Stimulated activated naive B cell treated with anti-CD40 and anti-IgM and Interleukin-4, amounts not matched to agents 10 μg/mL and 1 μg/mL and 100 μg/mL, for 72 hours (primary cell): ENCODE results near the gene TAF11L9.
A peak's percentile ranks its signal among the peaks of the same experiment; 100 is the strongest.
"Not testable (repeated sequence)": the region's sequence is repeated elsewhere in the genome, so short reads cannot be mapped to it uniquely, and the experiment has no call there.

Experiments
- ATAC-seq, 2 donors: fragments of 150-1000 bp; cut with Tn5 transposase; replicated peaks; 2 replicates each; pipeline ENCODE4 v1.10.0; 2021; ENCODE audit warnings: moderate library complexity in 1 of 2
- DNase-seq: peaks from one replicate; pipeline ENCODE4 v3.0.0; 2021
- H3K27ac Mint-ChIP-seq: one replicate; pipeline ENCODE4 v1.8.0; 2022; ENCODE audit warnings: mild to moderate bottlenecking, mixed read lengths
- H3K27me3 Mint-ChIP-seq, 2 donors: one replicate each; pipeline ENCODE4 v1.8.0; 2022; ENCODE audit warnings: mixed read lengths in 2 of 2
- H3K36me3 Mint-ChIP-seq, 2 donors: one replicate each; pipeline ENCODE4 v1.8.0; 2022; ENCODE audit warnings: mixed read lengths in 2 of 2, mild to moderate bottlenecking in 1 of 2
- H3K4me1 Mint-ChIP-seq, 2 donors: one replicate each; pipeline ENCODE4 v1.8.0; 2022; ENCODE audit warnings: mixed read lengths in 2 of 2, mild to moderate bottlenecking in 1 of 2
- H3K4me3 Mint-ChIP-seq, 2 donors: one replicate each; pipeline ENCODE4 v1.8.0; 2022; ENCODE audit warnings: mild to moderate bottlenecking in 2 of 2, mixed read lengths in 2 of 2, moderate library complexity in 1 of 2
- H3K9me3 Mint-ChIP-seq, 2 donors: one replicate each; pipeline ENCODE4 v1.8.0; 2022; ENCODE audit warnings: mixed read lengths in 2 of 2, mild to moderate bottlenecking in 1 of 2

TAF11L9 gene

GRCh38 chr5:17594255-17594654 is at the start of gene TAF11L9:
TAF11L9 (minus strand) TSS chr5:17594394.
- H3K27ac Mint-ChIP-seq, H3K4me1 Mint-ChIP-seq, H3K4me3 Mint-ChIP-seq, H3K36me3 Mint-ChIP-seq, ATAC-seq, H3K27me3 Mint-ChIP-seq, H3K9me3 Mint-ChIP-seq: not testable (repeated sequence)
- DNase-seq, result peak; percentile 0

- no peaks in the 10 kb centered on the region for H3K36me3 Mint-ChIP-seq
- H3K4me3 Mint-ChIP-seq, result no peak within 1 kb of the TSS
- H3K9me3 Mint-ChIP-seq, result no peaks in the 10 kb centered on the region
- H3K4me1 Mint-ChIP-seq, result no peaks in the 10 kb centered on the region
- no peaks in the 10 kb centered on the region for H3K27me3 Mint-ChIP-seq
- ATAC-seq (no peak), DNase-seq (no peak)
- H3K27ac Mint-ChIP-seq, result peak within 1 kb of the TSS; percentile 47
Measured at GRCh38 chr5:17634160-17634559, 40.0 kb upstream of the TAF11L9 start, which contains the start of gene TAF11L14. TAF11L14 (plus strand) TSS chr5:17634460.

- not testable (repeated sequence) for ATAC-seq, H3K27ac Mint-ChIP-seq, H3K4me1 Mint-ChIP-seq, H3K36me3 Mint-ChIP-seq, DNase-seq, H3K4me3 Mint-ChIP-seq, H3K9me3 Mint-ChIP-seq, H3K27me3 Mint-ChIP-seq
Measured at GRCh38 chr5:17631788-17632187, 37.6 kb upstream of the TAF11L9 start, which contains the start of gene TAF11L13. TAF11L13 (plus strand) TSS chr5:17632088.

GRCh38 chr5:17625686-17626085 is 31.5 kb upstream of the TAF11L9 start:
- DNase-seq (no peak), ATAC-seq (no peak)
- H3K27ac Mint-ChIP-seq, result no peak overlapping the region
- H3K9me3 Mint-ChIP-seq, result peaks cover 0 to 2% of the 10 kb centered on the region in 2 donors
- H3K4me3 Mint-ChIP-seq, result no peak overlapping the region
- H3K27me3 Mint-ChIP-seq, result no peaks in the 10 kb centered on the region
- H3K36me3 Mint-ChIP-seq, result no peaks in the 10 kb centered on the region
- no peaks in the 10 kb centered on the region for H3K4me1 Mint-ChIP-seq

GRCh38 chr5:17620627-17621026 is 26.4 kb upstream of the TAF11L9 start:
- H3K27ac Mint-ChIP-seq, result no peak overlapping the region
- H3K36me3 Mint-ChIP-seq, result no peaks in the 10 kb centered on the region
- H3K4me3 Mint-ChIP-seq, result no peak overlapping the region
- no peaks in the 10 kb centered on the region for H3K4me1 Mint-ChIP-seq
- no peaks in the 10 kb centered on the region for H3K27me3 Mint-ChIP-seq
- peaks cover 0 to 2% of the 10 kb centered on the region in 2 donors for H3K9me3 Mint-ChIP-seq
- ATAC-seq (no peak), DNase-seq (no peak)

- no peaks in the 10 kb centered on the region for H3K36me3 Mint-ChIP-seq
- no peak for ATAC-seq
- H3K9me3 Mint-ChIP-seq, result peaks cover 0 to 2% of the 10 kb centered on the region in 2 donors
- no peaks in the 10 kb centered on the region for H3K27me3 Mint-ChIP-seq
- H3K4me3 Mint-ChIP-seq, result no peak overlapping the region
- no peak overlapping the region for H3K27ac Mint-ChIP-seq
- no peaks in the 10 kb centered on the region for H3K4me1 Mint-ChIP-seq
- DNase-seq, result no peak
Measured at GRCh38 chr5:17619354-17619753, 25.2 kb upstream of the TAF11L9 start.

GRCh38 chr5:17614872-17615605 is 20.8 kb upstream of the TAF11L9 start:
- H3K9me3 Mint-ChIP-seq, result peaks cover 0 to 2% of the 10 kb centered on the region in 2 donors

GRCh38 chr5:17610092-17610491 is 15.9 kb upstream of the TAF11L9 start, which contains the start of gene TAF11L12:
TAF11L12 (plus strand) TSS chr5:17610392.
- DNase-seq, ATAC-seq, H3K9me3 Mint-ChIP-seq, H3K27ac Mint-ChIP-seq, H3K4me1 Mint-ChIP-seq, H3K27me3 Mint-ChIP-seq, H3K4me3 Mint-ChIP-seq, H3K36me3 Mint-ChIP-seq: not testable (repeated sequence)

More at GRCh38 chr5:17614872-17615605, 20.8 kb upstream of the TAF11L9 start:
- Mint-ChIP-seq H3K4me3 (no peak overlapping the region), H3K4me1 (no peaks in the 10 kb centered on the region), H3K36me3 (no peaks in the 10 kb centered on the region), H3K27me3 (peaks cover 0 to 5% of the 10 kb centered on the region in 2 donors), H3K27ac (no peak overlapping the region)
- no peak for DNase-seq
- ATAC-seq, result no peak

- not testable (repeated sequence) for ATAC-seq, H3K4me1 Mint-ChIP-seq, H3K9me3 Mint-ChIP-seq, H3K27me3 Mint-ChIP-seq, H3K4me3 Mint-ChIP-seq, H3K27ac Mint-ChIP-seq, DNase-seq, H3K36me3 Mint-ChIP-seq
Measured at GRCh38 chr5:17607461-17607860, 13.3 kb upstream of the TAF11L9 start.

GRCh38 chr5:17604951-17605350 is 10.8 kb upstream of the TAF11L9 start:
- no peak overlapping the region for H3K27ac Mint-ChIP-seq
- no peak for DNase-seq
- H3K36me3 Mint-ChIP-seq, result no peaks in the 10 kb centered on the region
- no peak for ATAC-seq
- H3K4me3 Mint-ChIP-seq, result no peak overlapping the region
- no peaks in the 10 kb centered on the region for H3K4me1 Mint-ChIP-seq
- H3K9me3 Mint-ChIP-seq, result no peaks in the 10 kb centered on the region
- no peaks in the 10 kb centered on the region for H3K27me3 Mint-ChIP-seq

- not testable (repeated sequence) for H3K9me3 Mint-ChIP-seq, H3K4me3 Mint-ChIP-seq, H3K36me3 Mint-ChIP-seq, H3K4me1 Mint-ChIP-seq, H3K27ac Mint-ChIP-seq, H3K27me3 Mint-ChIP-seq, DNase-seq, ATAC-seq
Measured at GRCh38 chr5:17603880-17604279, 9.7 kb upstream of the TAF11L9 start, which contains the start of gene TAF11L11. TAF11L11 (plus strand) TSS chr5:17604183.

- not testable (repeated sequence) for ATAC-seq, H3K4me1 Mint-ChIP-seq, DNase-seq, H3K27me3 Mint-ChIP-seq, H3K27ac Mint-ChIP-seq, H3K9me3 Mint-ChIP-seq, H3K36me3 Mint-ChIP-seq, H3K4me3 Mint-ChIP-seq
Measured at GRCh38 chr5:17597728-17598127, 3.5 kb upstream of the TAF11L9 start, which contains the start of gene TAF11L10. TAF11L10 (minus strand) TSS chr5:17597828.

GRCh38 chr5:17590860-17591259 is 3.3 kb downstream of the TAF11L9 start, which contains the start of gene TAF11L8:
TAF11L8 (minus strand) TSS chr5:17590960.
- not testable (repeated sequence) for H3K9me3 Mint-ChIP-seq, H3K4me1 Mint-ChIP-seq, H3K36me3 Mint-ChIP-seq, H3K27ac Mint-ChIP-seq, H3K27me3 Mint-ChIP-seq, DNase-seq, H3K4me3 Mint-ChIP-seq, ATAC-seq

- ATAC-seq, H3K4me1 Mint-ChIP-seq, H3K27me3 Mint-ChIP-seq, H3K9me3 Mint-ChIP-seq, DNase-seq, H3K36me3 Mint-ChIP-seq, H3K27ac Mint-ChIP-seq, H3K4me3 Mint-ChIP-seq: not testable (repeated sequence)
Measured at GRCh38 chr5:17585658-17586057, 8.5 kb downstream of the TAF11L9 start, which contains the start of gene TAF11L7. TAF11L7 (minus strand) TSS chr5:17585758.
